Tibial artery (tissue), 4 donors: Measurements from ENCODE around the gene PI4KA.

Source experiments
- DNase-seq, 2 donors: peaks; one replicate each; pipeline ENCODE4 v3.0.0-alpha.2; 2019
- H3K27ac ChIP-seq, 2 donors: fragments of 200-600 bp; sonication (generic) in 1 of 2; 1 replicate in 1 of 2; 2 replicates in 1 of 2; pipeline ENCODE4 v1.5.1; 2018 to 2019; ENCODE audit warnings: mild to moderate bottlenecking in 1 of 2
- H3K27me3 ChIP-seq, 2 donors: fragments of 200-600 bp; sonication (generic) in 1 of 2; one replicate each; pipeline versions ENCODE4 v1.5.1 to v1.6.0; 2016 to 2019
- H3K36me3 ChIP-seq, 3 donors: fragments of 200-600 bp; sonication (generic) in 2 of 3; one replicate each; pipeline ENCODE4 v1.5.1; 2016 to 2019; ENCODE audit warnings: mild to moderate bottlenecking in 2 of 3
- H3K4me1 ChIP-seq, 4 donors: fragments of 200-600 bp; sonication (generic) in 2 of 4; 1 replicate in 3 of 4; 2 replicates in 1 of 4; pipeline ENCODE4 v1.5.1; 2016 to 2019
- H3K4me3 ChIP-seq, 2 donors: fragments of 200-600 bp; sonication (generic) in 1 of 2; 1 replicate in 1 of 2; 2 replicates in 1 of 2; pipeline ENCODE4 v1.5.1; 2018 to 2019; ENCODE audit warnings: mild to moderate bottlenecking in 2 of 2
- H3K9me3 ChIP-seq, 3 donors: fragments of 200-600 bp; sonication (generic) in 1 of 3; one replicate each; pipeline ENCODE4 v1.5.1; 2016 to 2019
- CTCF ChIP-seq, 2 experiments: fragments of 200-600 bp in 1 of 2; fragments of 450-650 bp in 1 of 2; IDR thresholded peaks; one replicate each; pipeline ENCODE4 v1.5.1; 2017 to 2019; ENCODE audit warnings: antibody characterized with exemption in 2 of 2, mild to moderate bottlenecking in 1 of 2, moderate library complexity in 1 of 2
- intact Hi-C: fragments of 100-400 bp; cut with DNase I; formaldehyde crosslinking; loops from one replicate; pipeline ENCODE4 v1.15.0; 2023; ENCODE audit warnings: low total_unique reads

Gene PI4KA

GRCh38 chr22:20729194-20729593 lies 129.4 kb downstream of the PI4KA start:
- no peak for DNase-seq
- Histone ChIP-seq H3K4me1 (no peaks in the 10 kb centered on the region), H3K9me3 (no peaks in the 10 kb centered on the region), H3K36me3 (peaks cover 46 to 82% (median 68%) of the 10 kb centered on the region in 3 donors), H3K27me3 (no peaks in the 10 kb centered on the region), H3K4me3 (no peak overlapping the region), H3K27ac (no peak overlapping the region)
- intact Hi-C loops: no loop called here
- TF ChIP-seq CTCF (IDR thresholded peaks at IDR 0.05): no peak

- Histone ChIP-seq H3K4me1 (no peaks in the 10 kb centered on the region), H3K27ac (no peak overlapping the region), H3K4me3 (no peak overlapping the region), H3K36me3 (peaks cover 46 to 82% (median 68%) of the 10 kb centered on the region in 3 donors), H3K27me3 (no peaks in the 10 kb centered on the region), H3K9me3 (no peaks in the 10 kb centered on the region)
- intact Hi-C loops: no loop called here
- TF ChIP-seq CTCF (IDR thresholded peaks at IDR 0.05): no peak
- no peak for DNase-seq
Observed at GRCh38 chr22:20728523-20729190, 130.0 kb downstream of the PI4KA start.

- H3K36me3 ChIP-seq: peaks cover 46 to 77% (median 69%) of the 10 kb centered on the region in 3 donors
- H3K4me3 ChIP-seq: no peak overlapping the region
- intact Hi-C loops: no loop called here
Observed at GRCh38 chr22:20727118-20728015, 131.2 kb downstream of the PI4KA start.

GRCh38 chr22:20725987-20726558 lies 132.5 kb downstream of the PI4KA start:
- H3K4me1 ChIP-seq: no peaks in the 10 kb centered on the region
- TF ChIP-seq CTCF (IDR thresholded peaks at IDR 0.05): no peak
- H3K36me3 ChIP-seq: peaks cover 54 to 81% (median 76%) of the 10 kb centered on the region in 3 donors
- no peak overlapping the region for H3K27ac ChIP-seq
- no peak overlapping the region for H3K4me3 ChIP-seq
- no peaks in the 10 kb centered on the region for H3K27me3 ChIP-seq
- H3K9me3 ChIP-seq: no peaks in the 10 kb centered on the region
- intact Hi-C loops: no loop called here
- DNase-seq: no peak

More at GRCh38 chr22:20727118-20728015, 131.2 kb downstream of the PI4KA start:
- DNase-seq: no peak
- Histone ChIP-seq H3K27me3 (no peaks in the 10 kb centered on the region), H3K27ac (no peak overlapping the region), H3K9me3 (no peaks in the 10 kb centered on the region), H3K4me1 (no peaks in the 10 kb centered on the region)
- TF ChIP-seq CTCF (IDR thresholded peaks at IDR 0.05): no peak

- no peak for TF ChIP-seq CTCF (IDR thresholded peaks at IDR 0.05)
- Histone ChIP-seq H3K27ac (no peak overlapping the region), H3K9me3 (no peaks in the 10 kb centered on the region), H3K36me3 (peaks cover 54 to 81% (median 71%) of the 10 kb centered on the region in 3 donors), H3K4me3 (no peak overlapping the region), H3K27me3 (no peaks in the 10 kb centered on the region), H3K4me1 (no peaks in the 10 kb centered on the region)
- no peak for DNase-seq
- intact Hi-C loops: no loop called here
Observed at GRCh38 chr22:20724676-20725454, 133.7 kb downstream of the PI4KA start.
